ENCODE measurements around the gene MFAP1.
A peak's percentile ranks its signal among the peaks of the same experiment; 100 is the strongest.
"Not testable (repeated sequence)": the region's sequence is repeated elsewhere in the genome, so short reads cannot be mapped to it uniquely, and the experiment has no call there.

MFAP1 gene, protein sequence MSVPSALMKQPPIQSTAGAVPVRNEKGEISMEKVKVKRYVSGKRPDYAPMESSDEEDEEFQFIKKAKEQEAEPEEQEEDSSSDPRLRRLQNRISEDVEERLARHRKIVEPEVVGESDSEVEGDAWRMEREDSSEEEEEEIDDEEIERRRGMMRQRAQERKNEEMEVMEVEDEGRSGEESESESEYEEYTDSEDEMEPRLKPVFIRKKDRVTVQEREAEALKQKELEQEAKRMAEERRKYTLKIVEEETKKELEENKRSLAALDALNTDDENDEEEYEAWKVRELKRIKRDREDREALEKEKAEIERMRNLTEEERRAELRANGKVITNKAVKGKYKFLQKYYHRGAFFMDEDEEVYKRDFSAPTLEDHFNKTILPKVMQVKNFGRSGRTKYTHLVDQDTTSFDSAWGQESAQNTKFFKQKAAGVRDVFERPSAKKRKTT

GRCh38 chr15:43824302-43825246 is at the start of gene MFAP1:
MFAP1 (minus strand) TSS chr15:43824690; CDS start chr15:43824569, 121 bp downstream.
- DNase-seq, result peak; percentile 89 to 91

DNA sequence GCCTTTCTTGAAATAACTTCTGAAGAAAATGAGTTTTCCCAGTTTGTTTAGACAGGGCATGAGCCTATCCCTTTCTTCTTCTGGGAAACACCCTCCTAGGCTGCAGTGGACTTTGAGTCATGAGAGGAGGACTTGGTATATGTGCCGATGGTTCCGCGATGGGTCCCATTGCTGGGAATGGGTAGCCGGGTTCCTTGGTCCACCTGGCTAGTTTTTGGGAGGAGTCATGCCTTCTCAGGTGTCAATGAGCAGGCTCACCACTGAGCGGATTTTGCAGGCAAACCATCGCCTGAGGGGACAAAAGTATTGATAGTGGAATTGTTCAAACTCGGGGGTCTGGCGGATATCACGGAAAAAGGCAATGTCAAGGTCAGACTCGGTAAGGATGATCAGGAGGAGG is 49.2 kb upstream of the MFAP1 start:
- DNase-seq, result no peak

DNA sequence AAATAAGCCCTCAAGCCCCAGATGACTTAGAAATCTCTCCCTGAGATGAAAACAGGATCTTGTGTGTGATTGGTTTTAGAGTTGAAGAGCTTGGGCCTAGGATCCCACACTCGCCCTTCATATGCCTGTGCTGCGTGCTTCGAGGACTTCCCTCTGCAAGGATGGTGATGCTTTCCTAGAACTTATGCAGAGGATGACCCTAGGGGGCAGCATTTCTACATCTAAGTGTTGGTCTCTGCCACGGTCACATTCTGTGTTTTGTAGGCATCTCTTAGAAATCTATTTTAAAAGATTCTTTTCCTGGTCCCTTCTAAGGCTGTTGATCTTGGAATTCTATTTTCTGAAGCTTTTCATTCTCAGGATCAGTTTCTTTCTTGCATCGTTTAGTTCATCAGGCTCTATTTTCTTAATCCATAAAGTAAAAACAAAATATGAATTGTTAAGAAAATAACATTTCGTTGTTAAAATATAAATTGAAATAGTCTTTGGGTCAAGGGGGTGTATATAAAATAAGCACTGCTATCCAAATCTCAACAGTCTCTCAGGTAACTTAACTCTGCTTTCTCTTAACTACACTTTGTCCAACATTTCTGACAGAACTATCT is 48.0 kb upstream of the MFAP1 start:
- DNase-seq, result no peak

DNA sequence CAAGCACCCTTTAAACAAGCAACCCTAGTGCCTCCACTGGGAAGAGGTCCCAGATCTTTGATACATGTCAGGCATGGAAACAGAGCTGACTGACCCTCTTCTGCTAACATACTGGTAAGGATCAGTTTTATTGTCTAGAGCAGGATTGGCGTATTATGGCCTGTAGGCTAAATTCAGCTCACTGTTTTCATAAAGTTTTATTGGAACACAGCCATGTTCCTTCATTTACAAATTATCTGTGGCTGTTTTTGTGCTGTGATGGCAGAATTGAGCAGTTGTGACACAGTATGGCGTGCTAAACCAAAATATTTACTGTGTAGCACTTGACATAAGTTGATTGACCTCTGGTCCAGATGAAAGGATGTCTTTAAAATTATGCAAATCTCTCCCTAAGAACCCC is 47.3 kb upstream of the MFAP1 start:
- no peak for DNase-seq

DNA sequence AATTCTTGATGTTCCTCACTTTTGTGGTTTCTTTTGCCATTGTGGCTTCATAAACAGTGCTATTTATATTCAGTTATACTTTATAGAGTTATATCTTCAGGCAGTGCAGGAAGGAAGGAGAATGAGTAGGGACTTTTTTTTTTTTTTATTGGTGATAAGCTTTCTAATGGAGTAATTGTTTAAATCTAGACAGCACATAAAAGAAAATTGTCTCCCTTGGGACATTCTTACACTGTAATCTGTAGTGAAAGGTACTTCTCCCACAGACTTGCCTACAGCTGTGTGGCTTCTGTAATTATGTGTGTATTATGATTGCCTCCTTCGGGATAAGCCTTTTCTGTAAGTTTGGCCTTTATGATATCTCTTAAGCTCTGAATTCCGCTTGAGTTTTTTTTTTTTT is 43.9 kb upstream of the MFAP1 start:
- no peak for DNase-seq

GRCh38 chr15:43867096-43867495 is 42.6 kb upstream of the MFAP1 start:
- DNase-seq, result no peak

DNA sequence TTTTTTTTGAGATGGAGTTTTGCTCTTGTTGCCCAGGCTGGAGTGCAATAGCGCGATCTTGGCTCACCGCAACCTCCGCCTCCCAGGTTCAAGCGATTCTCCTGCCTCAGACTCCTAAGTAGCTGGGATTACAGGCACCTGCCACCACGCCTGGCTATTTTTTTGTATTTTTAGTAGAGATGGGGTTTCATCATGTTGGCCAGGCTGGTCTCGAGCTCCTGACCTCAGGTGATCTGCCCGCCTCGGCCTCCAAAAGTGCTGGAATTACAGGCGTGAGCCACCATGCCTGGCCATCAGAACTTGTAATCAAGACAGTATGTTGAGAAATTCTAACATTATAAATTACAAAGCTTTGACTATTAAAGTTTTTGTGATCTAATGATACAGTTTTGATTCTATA is 42.1 kb upstream of the MFAP1 start:
- not testable (repeated sequence) for DNase-seq

DNA sequence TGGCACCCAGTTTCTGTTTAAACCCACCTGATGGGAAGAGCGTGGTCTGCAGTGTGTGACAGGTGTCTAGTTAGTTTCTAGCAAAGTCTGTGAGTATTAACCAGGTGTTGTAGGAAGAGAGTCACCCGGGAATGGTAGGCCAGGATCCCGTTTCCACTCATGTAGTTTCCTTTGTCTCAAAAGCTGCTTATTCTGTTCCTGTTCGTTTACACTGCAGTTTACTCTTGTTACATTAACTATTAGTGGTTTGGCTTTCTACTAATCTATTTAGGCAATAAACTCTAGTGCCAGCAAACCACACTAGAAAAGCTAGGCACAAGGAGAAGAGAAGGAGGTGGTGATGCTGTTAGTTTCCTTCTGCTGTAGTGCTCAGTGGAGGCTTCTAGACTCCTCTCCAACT is 35.1 kb upstream of the MFAP1 start:
- no peak for DNase-seq

GRCh38 chr15:43854801-43855200 is 30.3 kb upstream of the MFAP1 start:
- DNase-seq, result no peak

- no peak for DNase-seq
Measured at GRCh38 chr15:43852607-43853006, 28.1 kb upstream of the MFAP1 start.

DNA sequence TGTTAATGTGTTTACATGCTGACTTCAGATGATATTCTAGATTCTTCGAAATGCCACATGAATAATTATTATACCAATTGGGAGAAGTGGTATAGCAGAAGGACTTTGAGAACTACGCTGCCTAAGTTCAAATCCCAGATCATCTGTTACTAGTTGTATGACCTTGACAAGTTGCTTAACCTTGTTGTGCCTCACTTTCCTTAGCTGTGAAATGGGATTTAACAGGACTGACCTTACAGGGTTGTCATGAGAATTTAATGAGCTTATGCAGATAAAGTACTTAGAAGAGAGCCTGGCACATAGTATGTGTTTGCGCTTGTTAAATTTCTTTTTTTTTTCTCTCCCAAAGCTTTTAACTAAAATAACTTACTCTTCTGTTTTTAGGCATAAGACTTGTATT is 26.8 kb upstream of the MFAP1 start:
- no peak for DNase-seq

DNA sequence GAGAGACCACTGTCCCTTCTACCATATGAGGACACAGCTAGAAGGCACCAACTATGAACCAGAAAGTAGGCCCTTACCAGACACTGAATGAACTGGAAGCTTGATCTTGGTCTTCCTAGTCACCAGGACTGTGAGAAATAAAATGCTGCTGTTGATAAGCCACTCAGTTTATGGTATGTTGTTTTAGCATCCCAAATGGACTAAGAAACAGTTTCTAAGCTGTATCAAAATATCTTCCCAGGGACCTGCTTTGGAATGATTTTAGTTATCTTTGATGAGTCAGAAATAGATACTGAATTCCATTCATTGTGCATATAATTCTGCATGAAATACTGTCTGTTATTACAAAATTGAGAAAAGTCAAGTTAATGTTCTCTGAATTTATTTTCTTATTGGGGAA is 20.9 kb upstream of the MFAP1 start:
- DNase-seq, result no peak

- DNase-seq, result not testable (repeated sequence)
Measured at GRCh38 chr15:43832485-43832884, 8.0 kb upstream of the MFAP1 start.

DNA sequence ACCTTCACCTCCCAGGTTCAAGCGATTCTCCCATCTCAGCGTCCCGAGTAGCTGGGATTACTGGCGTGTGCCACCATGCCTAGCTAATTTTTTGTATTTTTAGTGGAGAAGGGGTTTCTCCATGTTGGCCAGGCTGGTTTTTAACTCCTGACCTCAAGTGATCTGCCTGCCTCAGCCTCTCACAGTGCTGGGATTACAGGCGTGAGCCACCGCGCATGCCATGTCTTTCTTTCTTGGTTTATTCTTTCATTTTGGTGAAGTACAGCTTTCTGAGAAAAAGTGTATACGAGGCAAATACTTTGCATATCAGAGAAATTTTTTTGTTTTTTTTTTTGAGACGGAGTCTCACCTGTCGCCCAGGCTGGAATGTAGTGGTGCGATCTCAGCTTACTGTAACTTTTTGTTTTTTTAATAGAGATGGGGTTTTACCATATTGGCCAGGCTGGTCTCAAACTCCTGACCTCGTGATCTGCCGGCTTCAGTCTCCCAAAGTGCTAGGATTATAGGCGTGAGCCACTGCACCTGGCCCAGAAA is 7.1 kb upstream of the MFAP1 start:
- not testable (repeated sequence) for DNase-seq

DNA sequence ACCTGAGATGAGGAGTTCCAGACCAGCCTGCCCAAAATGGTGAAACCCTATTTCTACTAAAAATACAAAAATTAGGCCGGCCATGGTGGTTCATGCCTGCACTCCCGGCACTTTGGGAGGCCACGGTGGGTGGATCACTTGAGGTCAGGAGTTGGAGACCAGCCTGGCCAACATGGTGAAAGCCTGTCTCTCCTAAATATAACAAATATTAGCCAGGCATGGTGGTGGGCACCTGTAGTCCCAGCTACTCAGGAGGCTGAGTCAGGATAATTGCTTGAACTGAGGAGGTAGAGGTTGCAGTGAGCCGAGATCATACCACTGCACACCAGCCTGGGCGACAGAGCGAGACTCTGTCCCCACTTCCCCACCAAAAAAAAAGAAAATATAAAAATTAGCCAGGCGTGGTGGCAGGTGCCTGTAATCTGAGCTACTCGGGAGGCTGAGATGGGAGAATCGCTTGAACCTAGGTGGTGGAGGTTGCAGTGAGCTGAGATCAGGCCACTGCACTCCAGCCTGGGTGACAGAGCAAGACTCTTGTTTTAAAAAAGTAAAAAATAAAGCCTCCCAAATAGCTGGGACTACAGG is 6.3 kb upstream of the MFAP1 start:
- not testable (repeated sequence) for DNase-seq

DNA sequence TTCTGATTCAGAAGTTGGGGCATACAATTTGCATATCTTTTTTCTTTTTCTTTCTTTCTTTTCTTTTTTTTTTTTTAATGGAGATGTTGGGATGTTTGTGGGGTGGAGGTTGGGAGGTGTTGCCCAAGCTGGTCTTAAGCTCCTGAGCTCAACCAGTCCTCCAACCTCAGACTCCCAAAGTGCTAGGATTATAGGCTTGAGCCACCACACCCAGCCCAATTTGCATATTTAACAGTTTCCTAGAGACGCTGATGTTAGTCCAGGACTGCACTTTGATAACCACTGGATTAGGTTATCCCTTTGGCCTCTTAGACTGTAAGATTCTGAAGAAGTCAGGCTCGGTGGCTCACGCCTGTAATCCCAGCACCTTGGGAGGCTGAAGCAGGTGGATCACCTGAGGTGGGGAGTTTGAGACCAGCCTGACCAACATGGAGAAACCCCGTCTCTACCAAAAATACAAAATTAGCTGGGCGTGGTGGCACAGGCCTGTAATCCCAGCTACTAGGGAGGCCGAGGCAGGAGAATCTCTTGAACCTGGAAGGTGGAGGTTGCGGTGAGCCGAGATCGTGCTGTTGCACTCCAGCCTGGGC is 5.6 kb upstream of the MFAP1 start:
- not testable (repeated sequence) for DNase-seq

- no peak for DNase-seq
Measured at GRCh38 chr15:43828061-43828657, 3.7 kb upstream of the MFAP1 start.

DNA sequence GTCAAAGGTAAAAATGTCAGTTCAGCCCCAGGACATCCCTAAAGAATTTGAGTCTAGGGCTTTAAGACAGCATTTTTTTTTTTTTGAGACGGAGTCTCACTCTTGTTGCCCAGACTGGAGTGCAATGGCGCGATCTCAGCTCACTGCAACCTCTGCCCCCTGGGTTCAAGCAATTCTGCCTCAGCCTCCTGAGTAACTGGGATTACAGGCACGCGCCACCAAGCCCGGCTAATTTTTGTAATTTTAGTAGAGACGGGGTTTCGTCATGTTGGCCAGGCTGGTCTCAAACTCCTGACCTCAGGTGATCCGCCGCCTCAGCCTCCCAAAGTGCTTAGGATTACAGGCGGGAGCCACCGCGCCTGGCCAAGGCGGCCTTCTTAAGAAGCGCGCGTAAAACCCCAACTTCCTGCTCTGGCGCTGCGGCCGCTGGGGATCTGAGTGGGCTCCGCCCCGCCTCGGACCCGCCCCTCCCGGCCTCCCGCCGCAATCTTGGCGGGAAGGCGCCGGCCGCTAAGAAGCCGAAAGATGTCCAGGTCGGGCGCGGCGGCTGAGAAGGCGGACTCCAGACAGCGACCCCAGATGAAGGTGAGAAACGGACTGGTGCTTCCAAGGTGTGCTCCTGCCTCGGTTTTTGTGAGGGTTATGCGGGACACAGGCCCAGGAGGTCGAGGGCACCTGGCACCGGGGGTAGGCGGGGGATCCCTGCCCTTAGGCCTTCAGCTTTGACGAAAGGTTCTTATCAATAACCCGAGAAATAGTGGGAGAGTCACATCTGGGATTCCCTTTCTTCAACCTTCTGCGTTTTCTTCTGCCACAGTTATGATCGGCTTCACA is 2.2 kb upstream of the MFAP1 start, which contains the start of gene WDR76:
Gene WDR76 (plus strand): TSS at position 495 of the 834 bp plus-strand sequence. CDS start 31 bp downstream, at position 526.
- DNase-seq, result peak; percentile 87 to 91

- no peak for DNase-seq
Measured at GRCh38 chr15:43826029-43826507, 1.6 kb upstream of the MFAP1 start.

- not testable (repeated sequence) for DNase-seq
Measured at GRCh38 chr15:43825305-43825704, 815 bp upstream of the MFAP1 start.
